PC-9 (cell line): ENCODE results near the gene RITA1. TPM values are rescaled to one million over a fixed set of nuclear protein-coding genes. Genes with fewer than 3 reads are reported as not detected.

Experiments used
- BruUV-seq: library from RNA; stranded (reverse); fragments of 400-500 nt; replicated peaks from 2 replicates; lab custom pipeline; 2021; lab: Mats Ljungman, UMichigan
- CTCF ChIA-PET: fragments of 300-600 bp; sonication (Branson Sonifier 250); formaldehyde crosslinking; loops from one replicate; lab custom pipeline; 2022; ENCODE audit warnings: antibody characterized with exemption; lab: Charles Lee
- POLR2A ChIA-PET: fragments of 300-600 bp; sonication (Branson Sonifier 250); formaldehyde crosslinking; loops from one replicate; lab custom pipeline; 2022; ENCODE audit warnings: antibody characterized with exemption; ENCODE audit not compliant: unreplicated experiment; lab: Charles Lee
- DNase-seq, 2 experiments: peaks; one replicate each; pipeline versions ENCODE4 v3.0.0 to v3.0.0-alpha.2; 2015 to 2022; ENCODE audit warnings: mixed read lengths in 1 of 2
- H2AFZ ChIP-seq: fragments of 200-600 bp; sonication (generic); 2 replicates; pipeline ENCODE4 v1.8.1; 2017; ENCODE audit warnings: antibody characterized with exemption
- H3F3A ChIP-seq: fragments of 200-600 bp; sonication (generic); 2 replicates; pipeline ENCODE4 v1.8.1; 2017; ENCODE audit warnings: antibody characterized with exemption, mild to moderate bottlenecking, low read depth; ENCODE audit not compliant: insufficient read depth
- H3K27ac ChIP-seq: fragments of 200-600 bp; sonication (generic); 2 replicates; pipeline ENCODE4 v1.6.1; 2016; ENCODE audit warnings: mixed run types
- H3K27me3 ChIP-seq: fragments of 200-600 bp; sonication (generic); 2 replicates; pipeline ENCODE4 v1.6.1; 2016; ENCODE audit warnings: low read depth, mixed run types; ENCODE audit not compliant: insufficient read depth
- H3K36me3 ChIP-seq: fragments of 200-600 bp; sonication (generic); 2 replicates; pipeline ENCODE4 v1.6.1; 2016; ENCODE audit warnings: low read depth, mixed run types
- H3K4me1 ChIP-seq: fragments of 200-600 bp; sonication (generic); replicated peaks from 2 replicates; pipeline ENCODE4 v1.6.1; 2016; ENCODE audit warnings: mixed run types; ENCODE audit not compliant: insufficient read depth
- H3K4me2 ChIP-seq: fragments of 200-600 bp; sonication (generic); 2 replicates; pipeline ENCODE4 v1.6.1; 2017; ENCODE audit warnings: mixed run types
- H3K4me3 ChIP-seq: fragments of 200-600 bp; sonication (generic); 2 replicates; pipeline ENCODE4 v1.6.1; 2016; ENCODE audit warnings: mixed run types
- H3K79me2 ChIP-seq: fragments of 200-600 bp; sonication (generic); 2 replicates; pipeline ENCODE4 v1.6.1; 2017; ENCODE audit warnings: low read depth, mixed run types
- H3K9me2 ChIP-seq: fragments of 200-600 bp; sonication (generic); 2 replicates; pipeline ENCODE4 v1.8.1; 2017; ENCODE audit warnings: mild to moderate bottlenecking; ENCODE audit not compliant: insufficient read depth
- H3K9me3 ChIP-seq: fragments of 200-600 bp; sonication (generic); 2 replicates; pipeline ENCODE4 v1.8.1; 2016; ENCODE audit warnings: low read depth; ENCODE audit not compliant: insufficient read depth
- H4K20me1 ChIP-seq: fragments of 200-600 bp; sonication (generic); 2 replicates; pipeline ENCODE4 v1.8.1; 2017; ENCODE audit not compliant: insufficient read depth
- CTCF ChIP-seq: fragments of 200-600 bp; sonication (generic); conservative IDR thresholded peaks from 2 replicates; pipeline ENCODE4 v1.6.1; 2017; ENCODE audit warnings: mixed run types, antibody characterized with exemption, mild to moderate bottlenecking, moderate library complexity
- EZH2 ChIP-seq: fragments of 200-600 bp; sonication (generic); IDR thresholded peaks from 2 replicates; pipeline ENCODE4 v1.8.0; 2017; ENCODE audit warnings: antibody characterized with exemption, low read depth
- intact Hi-C: fragments of 100-400 bp; cut with micrococcal nuclease; formaldehyde crosslinking; loops from one replicate; pipeline ENCODE4 v1.10.0; 2022; ENCODE audit not compliant: unreplicated experiment
- total RNA-seq: library from RNA; stranded (reverse); gene quantifications from 2 replicates; pipeline ENCODE4 v1.2.3, GENCODE V29; 2021

The RITA1 gene
- total RNA-seq, 1 experiment from 2014 or later, result 16.1 TPM

GRCh38 chr12:113236539-113237399 is 51.2 kb downstream of the RITA1 start:
- peaks cover 13% of the 10 kb centered on the region for H3K79me2 ChIP-seq
- H3K27ac ChIP-seq, result no peak overlapping the region
- H3K4me3 ChIP-seq, result no peak overlapping the region
- peaks cover 62% of the 10 kb centered on the region for H3K4me1 ChIP-seq
- no peaks in the 10 kb centered on the region for H3K9me3 ChIP-seq
- ChIA-PET CTCF (no interaction called here), POLR2A (interaction anchor here (0.7 kb wide), 1 partner anchor 63 kb away, joined by 9 read pairs; no protein-coding TSS in a partner anchor)
- no peak overlapping the region for H3K4me2 ChIP-seq
- no peaks in the 10 kb centered on the region for H3K9me2 ChIP-seq
- H3K36me3 ChIP-seq, result 0 out of 2 replicates have a peak, but pooled peaks cover 17% of the 10 kb centered on the region
- H3F3A ChIP-seq, result peaks cover 32% of the 10 kb centered on the region
- no peak overlapping the region for H2AFZ ChIP-seq
- H3K27me3 ChIP-seq, result no peaks in the 10 kb centered on the region
- no peak for DNase-seq
- intact Hi-C loops, result no loop called here
- no peaks in the 10 kb centered on the region for H4K20me1 ChIP-seq
- TF ChIP-seq EZH2 (no peak), CTCF (no peak)
- no TSS peak for BruUV-seq

- TF ChIP-seq EZH2 (no peak), CTCF (no peak)
- Histone ChIP-seq H3K36me3 (0 out of 2 replicates have a peak, but pooled peaks cover 9% of the 10 kb centered on the region), H3K9me3 (no peaks in the 10 kb centered on the region), H3K4me3 (no peak overlapping the region), H3K4me2 (no peak overlapping the region), H3K79me2 (peaks cover 12% of the 10 kb centered on the region), H3K9me2 (no peaks in the 10 kb centered on the region), H4K20me1 (no peaks in the 10 kb centered on the region), H3K4me1 (peaks cover 60% of the 10 kb centered on the region), H2AFZ (no peak overlapping the region), H3K27me3 (no peaks in the 10 kb centered on the region), H3F3A (peaks cover 41% of the 10 kb centered on the region), H3K27ac (peak overlapping the region; percentile 93; the same call in 1 of the 2 replicates)
- no peak for DNase-seq
- BruUV-seq, result no TSS peak
- CTCF ChIA-PET, result no interaction called here
- intact Hi-C loops, result no loop called here
- POLR2A ChIA-PET, result no interaction called here
These were observed 52.2 kb downstream of the RITA1 start for GRCh38 chr12:113237748-113238147.

- H3K79me2 ChIP-seq, result peaks cover 17% of the 10 kb centered on the region
- intact Hi-C loops, result no loop called here
- no peaks in the 10 kb centered on the region for H3K27me3 ChIP-seq
- TF ChIP-seq EZH2 (no peak), CTCF (no peak)
- no peaks in the 10 kb centered on the region for H3K9me3 ChIP-seq
- 0 out of 2 replicates have a peak, but pooled peaks cover 7% of the 10 kb centered on the region for H3K36me3 ChIP-seq
- H3F3A ChIP-seq, result peaks cover 46% of the 10 kb centered on the region
- POLR2A ChIA-PET, result no interaction called here
- H3K9me2 ChIP-seq, result no peaks in the 10 kb centered on the region
- no peak overlapping the region for H3K4me2 ChIP-seq
- CTCF ChIA-PET, result no interaction called here
- no peak overlapping the region for H2AFZ ChIP-seq
- no peak for DNase-seq
- peak overlapping the region; percentile 93; the same call in 1 of the 2 replicates for H3K27ac ChIP-seq
- no peak overlapping the region for H3K4me3 ChIP-seq
- BruUV-seq, result no TSS peak
- peaks cover 66% of the 10 kb centered on the region for H3K4me1 ChIP-seq
- H4K20me1 ChIP-seq, result no peaks in the 10 kb centered on the region
These were observed 52.8 kb downstream of the RITA1 start for GRCh38 chr12:113238309-113238708.
